ENCODE data around the gene SOWAHA.

Gene SOWAHA

GRCh38 chr5:132807163-132807838 lies 5.8 kb upstream of the SOWAHA start:
- no peak overlapping the region for H3K4me3 ChIP-seq (ENCODE audit: control insufficient read depth, low read depth, low read length)
- no peak for DNase-seq (ENCODE audit: low read depth)
- TF ChIP-seq CTCF (conservative IDR thresholded peaks at IDR 0.05; ENCODE audit: control insufficient read depth, insufficient read depth, low read depth, low read length) = no peak

- no peak for TF ChIP-seq CTCF (conservative IDR thresholded peaks at IDR 0.05; ENCODE audit: control insufficient read depth, insufficient read depth, low read depth, low read length)
- no peak overlapping the region for H3K4me3 ChIP-seq (ENCODE audit: control insufficient read depth, low read depth, low read length)
- DNase-seq (ENCODE audit: low read depth) = no peak
Measured at GRCh38 chr5:132808448-132808847, 4.7 kb upstream of the SOWAHA start.

DNA sequence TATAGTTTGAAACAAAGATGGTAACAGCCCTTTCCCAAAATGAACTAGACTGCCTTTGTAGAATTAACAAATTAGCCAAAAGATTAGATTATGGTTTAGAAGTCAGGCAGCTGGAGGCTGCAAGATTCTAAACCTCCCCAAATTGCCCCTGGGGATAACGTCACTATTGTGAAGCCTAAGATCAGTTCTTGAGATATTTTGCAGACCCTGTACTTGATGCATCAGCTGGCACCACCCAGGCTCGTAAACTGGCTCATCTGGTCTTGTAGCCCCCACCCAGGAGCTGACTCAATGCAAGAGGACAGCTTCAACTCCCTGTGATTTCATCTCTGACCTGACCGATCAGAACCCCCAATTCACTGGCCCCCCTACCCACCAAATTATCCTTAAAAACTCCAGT lies 4.2 kb upstream of the SOWAHA start:
- no peak for TF ChIP-seq CTCF (conservative IDR thresholded peaks at IDR 0.05; ENCODE audit: control insufficient read depth, insufficient read depth, low read depth, low read length)
- no peak for DNase-seq (ENCODE audit: low read depth)
- H3K4me3 ChIP-seq (ENCODE audit: control insufficient read depth, low read depth, low read length) = no peak overlapping the region

DNA sequence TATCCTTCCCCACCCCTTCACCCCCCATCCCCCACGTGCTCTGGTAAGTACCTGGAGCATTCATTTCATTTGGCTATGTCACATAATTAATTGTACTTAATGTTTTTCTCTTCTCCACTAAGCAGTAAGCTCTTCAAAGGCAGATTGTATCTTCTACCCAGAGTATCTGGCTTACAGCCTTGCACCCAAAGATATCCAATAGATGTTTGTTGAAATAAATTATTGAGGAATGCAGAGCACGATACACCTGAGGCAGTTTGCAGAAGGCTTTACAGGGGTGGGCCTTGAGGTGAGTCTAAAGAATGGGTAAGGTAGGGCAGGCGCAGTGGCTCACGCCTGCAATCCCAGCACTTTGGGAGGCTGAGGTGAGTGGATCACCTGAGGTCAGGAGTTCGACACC lies 2.5 kb upstream of the SOWAHA start:
- TF ChIP-seq CTCF (conservative IDR thresholded peaks at IDR 0.05; ENCODE audit: control insufficient read depth, insufficient read depth, low read depth, low read length) = no peak
- no peak overlapping the region for H3K4me3 ChIP-seq (ENCODE audit: control insufficient read depth, low read depth, low read length)
- DNase-seq (ENCODE audit: low read depth) = no peak

GRCh38 chr5:132812123-132812765 lies 858 bp upstream of the SOWAHA start:
- no peak for TF ChIP-seq CTCF (conservative IDR thresholded peaks at IDR 0.05; ENCODE audit: control insufficient read depth, insufficient read depth, low read depth, low read length)
- no peak for DNase-seq (ENCODE audit: low read depth)
- no peak overlapping the region for H3K4me3 ChIP-seq (ENCODE audit: control insufficient read depth, low read depth, low read length)

- no peak for DNase-seq (ENCODE audit: low read depth)
- no peak overlapping the region for H3K4me3 ChIP-seq (ENCODE audit: control insufficient read depth, low read depth, low read length)
- TF ChIP-seq CTCF (conservative IDR thresholded peaks at IDR 0.05; ENCODE audit: control insufficient read depth, insufficient read depth, low read depth, low read length) = no peak
Measured at GRCh38 chr5:132813599-132814502, 749 bp downstream of the SOWAHA start.
